Upper lobe of left lung (tissue), 4 donors: Measurements from ENCODE around the gene ANKUB1.

Experiments used
- CTCF ChIP-seq, 6 experiments: fragments of 450-650 bp in 4 of 6; fragments of 200-600 bp in 2 of 6; sonication (generic) in 2 of 6; IDR thresholded peaks; one replicate each; pipeline ENCODE4 v1.5.1; 2016 to 2019; ENCODE audit warnings: antibody characterized with exemption in 6 of 6
- EP300 ChIP-seq, 4 donors: sonication (generic); formaldehyde crosslinking; IDR thresholded peaks; one replicate each; pipeline ENCODE4 v1.5.1; 2017; ENCODE audit warnings: antibody characterized with exemption in 4 of 4, control low read depth in 2 of 4
- POLR2A ChIP-seq, 4 donors: fragments of 450-650 bp; IDR thresholded peaks; one replicate each; pipeline ENCODE4 v1.5.1; 2016 to 2017; ENCODE audit warnings: antibody characterized with exemption in 4 of 4, mild to moderate bottlenecking in 2 of 4
- POLR2AphosphoS5 ChIP-seq, 2 donors: sonication (generic); formaldehyde crosslinking; IDR thresholded peaks; one replicate each; pipeline ENCODE4 v1.5.1; 2017; ENCODE audit warnings: antibody characterized with exemption in 2 of 2

GRCh38 chr3:149828390-149828789 is 36.0 kb upstream of the ANKUB1 start:
- no peak for TF ChIP-seq CTCF (IDR thresholded peaks at IDR 0.05)
- no peak for TF ChIP-seq POLR2AphosphoS5 (IDR thresholded peaks at IDR 0.05)
- no peak for TF ChIP-seq POLR2A (IDR thresholded peaks at IDR 0.05)
- TF ChIP-seq EP300 (IDR thresholded peaks at IDR 0.05) = no peak
